HG03442 (cell line): Measurements from ENCODE around the gene DEPDC1B.
A peak's percentile ranks its signal among the peaks of the same experiment; 100 is the strongest.
"Not testable (repeated sequence)": the region's sequence is repeated elsewhere in the genome, so short reads cannot be mapped to it uniquely, and the experiment has no call there.

ENCODE experiments used
- ATAC-seq: cut with Tn5 transposase; IDR thresholded peaks from one replicate; pipeline ENCODE4 v1.9.1; 2021; ENCODE audit warnings: mild to moderate bottlenecking, moderate library complexity; ENCODE audit not compliant: unreplicated experiment

The DEPDC1B gene

DNA sequence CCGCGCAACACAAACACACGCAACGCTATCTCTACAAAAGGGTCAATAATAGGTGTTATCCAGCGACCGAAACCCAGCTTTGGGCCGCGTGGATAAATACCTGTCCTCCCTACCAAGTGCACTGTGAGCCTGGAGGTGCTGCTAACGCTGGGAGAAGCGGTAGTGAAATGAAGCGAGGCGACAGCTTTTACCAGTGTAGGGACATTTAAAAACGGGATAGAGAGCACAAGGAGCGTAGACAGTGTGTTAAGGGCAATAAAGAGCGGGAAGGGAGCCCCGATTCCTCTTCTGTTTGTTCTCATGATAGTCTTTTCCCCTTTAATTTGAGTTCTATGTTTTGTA lies 421 bp upstream of the DEPDC1B start:
- peak; percentile 10 for ATAC-seq

- no peak for ATAC-seq
These were observed 718 bp downstream of the DEPDC1B start for GRCh38 chr5:60699288-60699608.

- ATAC-seq = no peak
These were observed 1.6 kb downstream of the DEPDC1B start for GRCh38 chr5:60698336-60698735.

- ATAC-seq = no peak
These were observed 9.6 kb downstream of the DEPDC1B start for GRCh38 chr5:60690326-60690725.

DNA sequence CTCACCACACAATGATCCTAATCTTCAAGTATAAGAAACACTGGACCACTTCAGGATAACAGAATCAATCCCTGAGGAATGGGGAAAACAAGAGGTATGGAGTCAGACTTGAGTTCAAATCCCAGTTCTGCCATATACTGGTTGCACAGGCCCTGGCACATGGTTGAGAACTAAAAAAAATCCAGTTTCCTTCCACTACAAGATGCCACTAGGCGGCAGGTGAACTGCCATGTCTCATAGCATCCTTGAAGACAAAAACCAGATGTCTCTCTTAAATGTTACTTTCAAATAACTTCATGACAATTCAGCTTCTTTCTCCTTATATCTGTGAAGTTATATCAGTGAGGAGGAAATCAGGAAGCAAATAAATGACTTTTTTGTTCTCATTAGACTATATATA lies 11.0 kb downstream of the DEPDC1B start:
- ATAC-seq = no peak

DNA sequence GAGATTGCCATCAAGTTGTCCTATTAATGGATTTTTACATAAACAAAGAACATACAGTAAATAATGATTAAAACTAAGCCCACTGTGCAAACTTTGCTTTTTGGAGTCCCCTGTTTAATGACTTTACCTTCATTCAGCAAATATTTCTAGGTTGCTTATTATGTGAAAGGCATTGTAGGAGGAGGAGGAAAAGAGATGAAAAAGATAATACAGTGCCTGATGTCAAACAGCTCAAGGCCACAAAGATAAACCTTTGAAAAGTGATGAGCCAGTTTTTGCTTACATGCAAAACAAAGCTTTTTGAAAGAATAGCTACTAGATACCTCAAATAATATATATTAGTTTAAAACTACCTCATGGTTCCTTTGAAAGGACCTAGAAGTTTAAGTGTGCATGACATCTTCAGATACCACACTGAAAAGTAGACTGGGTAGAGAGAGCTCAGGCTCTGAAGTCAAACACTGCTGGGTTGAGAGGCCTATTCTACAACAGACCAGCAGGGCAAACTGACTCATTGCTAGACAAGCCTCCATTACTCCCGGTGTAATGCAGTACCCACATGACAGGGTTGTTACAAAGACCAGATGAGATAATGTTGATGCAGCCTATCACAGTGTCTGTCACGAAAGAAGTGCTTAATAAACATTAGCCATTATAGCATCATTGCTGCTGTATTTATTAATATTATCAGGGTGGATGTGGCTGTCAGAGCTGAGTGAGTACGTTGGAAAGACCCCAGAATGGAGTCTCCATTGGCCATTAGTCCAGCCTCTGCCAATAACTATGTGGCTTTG lies 11.8 kb downstream of the DEPDC1B start:
- peak; percentile 98 for ATAC-seq

- ATAC-seq = no peak
These were observed 13.8 kb downstream of the DEPDC1B start for GRCh38 chr5:60686157-60686556.

- ATAC-seq = no peak
These were observed 14.3 kb downstream of the DEPDC1B start for GRCh38 chr5:60685700-60686099.

DNA sequence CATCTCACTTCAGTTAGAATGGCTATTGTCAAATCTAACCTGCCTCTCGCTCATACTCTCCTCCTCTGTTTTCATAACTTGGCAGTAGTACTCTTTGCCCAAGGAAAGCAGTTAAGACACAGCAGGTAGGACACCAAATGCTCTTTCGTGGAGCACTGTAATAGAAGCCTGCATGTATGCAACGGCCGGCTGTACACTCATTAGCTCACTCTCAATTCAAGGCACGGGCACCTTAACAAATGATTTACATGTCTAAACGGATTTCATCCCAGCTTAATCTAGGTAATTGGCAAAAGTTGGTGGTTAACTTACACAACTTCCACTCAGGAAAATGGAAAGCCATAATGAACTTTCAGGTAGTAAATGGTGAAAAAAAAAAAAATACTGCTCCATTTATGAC lies 14.9 kb downstream of the DEPDC1B start:
- ATAC-seq = no peak

DNA sequence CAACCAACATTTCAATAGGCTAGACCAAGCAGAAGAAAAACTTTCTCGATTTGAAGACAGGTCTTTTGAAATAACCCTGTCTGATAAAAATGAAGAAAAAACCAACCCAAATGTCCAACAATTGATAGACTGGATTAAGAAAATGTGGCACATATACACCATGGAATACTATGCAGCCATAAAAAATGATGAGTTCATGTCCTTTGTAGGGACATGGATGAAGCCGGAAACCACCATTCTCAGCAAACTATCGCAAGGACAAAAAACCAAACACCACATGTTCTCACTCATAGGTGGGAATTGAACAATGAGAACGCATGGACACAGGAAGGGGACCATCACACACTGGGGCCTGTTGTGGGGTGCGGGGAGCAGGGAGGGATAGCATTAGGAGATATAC lies 18.0 kb downstream of the DEPDC1B start:
- not testable (repeated sequence) for ATAC-seq

DNA sequence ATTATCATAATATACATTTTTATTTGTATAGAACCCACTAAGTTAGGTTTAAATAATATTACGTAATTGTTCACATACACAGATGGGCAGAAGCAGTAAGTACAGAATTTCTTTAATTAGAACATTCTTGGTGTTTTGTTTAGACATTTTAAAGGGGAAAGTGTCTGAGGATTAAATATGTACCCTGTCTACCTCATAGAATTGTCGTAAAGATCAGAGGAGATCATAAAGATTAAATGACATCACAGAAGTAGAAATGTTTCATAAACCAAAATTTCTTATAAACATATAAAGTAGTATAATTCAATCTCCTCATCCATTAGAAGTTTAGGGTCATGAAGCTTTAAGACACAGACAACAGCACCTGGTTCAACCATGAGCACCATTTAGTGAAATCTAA lies 20.1 kb downstream of the DEPDC1B start:
- no peak for ATAC-seq

DNA sequence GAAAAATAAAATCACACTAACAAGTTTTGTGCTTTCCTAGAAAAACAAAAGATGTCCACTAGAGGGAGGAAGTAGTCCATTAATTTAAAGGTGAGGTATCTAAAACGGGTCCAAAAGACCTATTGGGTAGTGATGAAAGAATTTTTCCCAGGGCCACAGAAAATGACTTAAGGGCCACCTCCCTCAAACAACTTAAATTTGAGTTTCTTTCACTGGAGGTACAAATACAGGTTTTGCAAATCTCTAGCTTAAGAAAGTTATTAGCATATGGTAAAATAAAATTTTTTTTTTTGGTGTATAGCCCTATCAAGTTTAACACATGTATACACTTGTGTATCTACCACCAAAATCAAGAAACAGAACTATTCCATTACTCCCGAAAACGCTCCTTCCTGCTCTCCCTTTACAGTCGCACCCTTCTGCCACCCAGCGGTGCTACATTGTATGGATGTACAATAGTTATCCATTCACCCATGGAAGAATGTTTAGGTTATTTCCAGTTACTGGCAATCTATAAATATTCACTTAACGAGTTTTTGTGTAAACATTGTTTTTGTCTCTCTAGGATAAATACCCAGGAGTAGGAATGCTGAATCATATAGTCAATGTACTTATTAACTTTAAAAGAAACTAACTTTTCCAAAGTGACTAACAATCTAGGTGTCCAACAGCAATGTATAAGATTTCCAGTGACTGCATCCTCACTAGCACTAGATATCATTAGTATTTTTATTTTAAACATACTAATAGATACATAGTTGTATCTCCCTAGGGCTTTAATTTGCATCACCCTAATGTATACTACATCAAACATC lies 21.9 kb downstream of the DEPDC1B start:
- peak; percentile 76 for ATAC-seq

DNA sequence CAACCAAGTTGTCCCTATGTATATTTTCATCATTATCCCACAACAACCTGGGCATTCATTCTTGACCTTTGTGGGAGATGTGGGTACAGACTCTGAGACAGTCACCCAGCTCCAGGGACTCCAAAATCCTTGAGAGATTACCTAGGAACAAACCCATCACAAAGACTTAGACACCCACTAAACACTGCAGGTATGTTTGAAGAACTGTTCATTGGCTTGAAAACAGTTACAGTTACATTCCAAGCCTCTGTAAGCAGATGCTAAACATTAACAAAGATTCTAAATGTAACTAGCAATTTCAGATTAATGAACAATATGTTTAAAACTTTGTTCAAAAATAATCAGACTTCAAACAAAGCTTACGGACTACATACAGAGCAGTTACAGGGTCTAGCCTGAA lies 24.7 kb downstream of the DEPDC1B start:
- ATAC-seq = no peak

- ATAC-seq = no peak
These were observed 25.5 kb downstream of the DEPDC1B start for GRCh38 chr5:60674251-60675069.

- ATAC-seq = no peak
These were observed 26.6 kb downstream of the DEPDC1B start for GRCh38 chr5:60673334-60673733.

- no peak for ATAC-seq
These were observed 27.2 kb downstream of the DEPDC1B start for GRCh38 chr5:60672693-60673264.

GRCh38 chr5:60671899-60672692 lies 27.9 kb downstream of the DEPDC1B start:
- ATAC-seq = no peak

DNA sequence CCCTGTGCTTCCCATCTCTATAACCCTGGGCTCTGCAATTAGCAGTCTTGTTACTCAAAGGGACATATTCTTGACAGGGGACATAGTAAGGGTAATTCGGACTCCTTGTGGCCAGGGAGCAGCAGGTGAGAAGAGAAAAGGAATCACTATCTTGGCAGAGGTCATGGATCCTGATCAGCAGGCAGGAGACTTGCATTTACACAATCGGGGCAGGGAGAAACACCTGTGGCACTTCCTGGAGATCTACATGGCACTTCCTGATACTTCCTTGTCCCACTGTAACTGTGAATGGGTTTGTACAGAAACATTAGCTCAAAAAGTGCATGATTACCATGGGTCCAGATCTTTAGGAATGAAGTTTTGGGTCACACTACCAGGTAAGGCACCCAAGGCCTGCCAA lies 29.2 kb downstream of the DEPDC1B start:
- no peak for ATAC-seq

DNA sequence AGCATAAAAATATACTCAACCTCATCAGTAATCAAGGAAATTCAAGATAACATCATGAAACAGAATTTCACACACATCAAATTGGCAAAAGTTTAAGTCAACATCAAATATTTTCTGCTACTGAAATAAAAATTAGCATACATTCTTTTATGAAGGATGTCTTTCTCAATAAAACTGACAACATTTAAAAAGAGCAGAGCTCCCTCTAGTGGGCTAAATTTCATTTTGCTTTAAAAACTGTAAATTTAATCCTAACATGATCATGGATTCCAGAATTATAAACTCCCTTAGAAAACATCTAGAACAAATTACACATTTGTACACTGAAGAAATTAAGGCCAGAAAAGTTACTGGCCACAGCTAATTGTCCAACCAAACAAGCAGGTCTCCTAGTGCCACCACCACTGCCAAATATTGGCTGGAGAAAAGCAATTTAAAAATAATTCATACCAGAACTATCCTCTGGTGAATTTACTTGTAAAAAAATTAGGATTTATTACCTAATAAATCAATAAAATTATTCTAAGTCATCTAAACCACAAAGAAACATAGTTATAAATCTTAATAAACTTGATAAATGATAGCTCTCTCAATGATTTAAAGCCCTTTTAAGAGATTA lies 31.2 kb downstream of the DEPDC1B start:
- ATAC-seq = no peak
